ENCODE measurements around the gene SCGB3A1. TPM values are rescaled to one million over a fixed set of nuclear protein-coding genes. Genes with fewer than 3 reads are reported as not detected.

Gene SCGB3A1
- total and polyA plus RNA-seq, 2 of the 4 experiments (the other 2 are of a cell fraction), result not detected

DNA sequence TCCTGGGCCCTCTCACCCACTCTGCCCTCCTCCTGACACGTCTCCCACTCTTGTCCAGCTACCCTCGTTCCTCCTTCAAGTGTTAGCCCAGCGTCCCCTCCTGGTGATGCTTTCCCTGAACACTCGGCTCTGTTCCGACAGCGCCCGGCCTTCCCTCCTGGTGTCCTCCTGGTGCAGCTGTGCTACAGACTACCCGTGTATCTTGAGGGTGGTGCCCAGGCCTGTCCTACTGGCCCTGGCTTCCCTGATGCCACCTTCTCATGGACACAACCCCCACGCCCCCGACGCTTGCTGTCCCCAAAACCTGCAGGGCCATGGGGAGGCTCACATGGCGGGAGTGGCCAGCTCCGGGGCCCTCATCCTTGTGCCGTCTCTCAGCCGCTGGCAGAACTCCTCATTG lies 21.4 kb upstream of the SCGB3A1 start:
- Histone ChIP-seq H3K4me1 (ENCODE audit: control insufficient read depth, insufficient read depth, low read length) (no peaks in the 10 kb centered on the region), H3K4me2 (ENCODE audit: low read depth, low read length) (no peak overlapping the region), H3K79me1 (ENCODE audit: low read depth in 1 of 2, low read length in 2 of 2) (no peaks in the 10 kb centered on the region), H3K27me3 (ENCODE audit: control insufficient read depth, insufficient read depth, low read length) (peaks cover 6% of the 10 kb centered on the region; the same call in 1 of the 2 replicates), H2BK120ac (ENCODE audit: low read depth, low read length) (no peak overlapping the region), H2AK9ac (replicated peaks; ENCODE audit: low read depth, low read length, poor library complexity) (no peak overlapping the region), H3K56ac (ENCODE audit: extremely low read depth, insufficient read depth, low read length) (no peak overlapping the region), H4K8ac (ENCODE audit: low read depth in 2 of 2, low read length in 2 of 2) (no peak overlapping the region), H2BK20ac (ENCODE audit: low read depth, low read length) (no peak overlapping the region), H3K23ac (ENCODE audit: low read depth, low read length) (no peak overlapping the region), H2AFZ (replicated peaks; ENCODE audit: low read length, poor library complexity) (no peak overlapping the region), H3K4me3 (ENCODE audit: insufficient read depth, low read depth, low read length) (no peak overlapping the region), H3K9me1 (ENCODE audit: insufficient read depth, low read length) (no peaks in the 10 kb centered on the region), H3K9ac (ENCODE audit: low read depth, low read length) (no peak overlapping the region), H2BK5ac (ENCODE audit: low read depth, low read length, poor library complexity, severe bottlenecking) (no peak overlapping the region), H3K36me3 (ENCODE audit: control insufficient read depth, insufficient read depth, low read length) (no peaks in the 10 kb centered on the region), H3K9me3 (ENCODE audit: control insufficient read depth, insufficient read depth, low read length) (no peaks in the 10 kb centered on the region), H3K4ac (ENCODE audit: low read depth, low read length) (no peak overlapping the region), H3K27ac (ENCODE audit: insufficient read depth, low read length) (no peak overlapping the region), H4K91ac (ENCODE audit: insufficient read depth, low read depth, low read length) (no peak overlapping the region), H2BK15ac (ENCODE audit: low read depth, low read length) (no peak overlapping the region), H3K18ac (ENCODE audit: low read depth, low read length) (no peak overlapping the region), H2AK5ac (ENCODE audit: low read depth, low read length) (no peak overlapping the region), H4K5ac (ENCODE audit: low read depth, low read length) (no peak overlapping the region), H4K20me1 (ENCODE audit: insufficient read depth, low read length) (no peaks in the 10 kb centered on the region), H3K14ac (replicated peaks; ENCODE audit: low read depth, low read length) (no peak overlapping the region)
- dilution Hi-C loops (cut with HindIII; ENCODE audit: low sequenced_read_pairs, unreplicated experiment), result no loop called here
- intact Hi-C loops (cut with micrococcal nuclease), result no loop called here
- in situ Hi-C loops (cut with MboI; ENCODE audit: low sequenced_read_pairs), result no loop called here
- 67% methylated on average over 7 of the region's 15 CpGs; no CpG with 5 or more reads in 1 of the 2 experiments for WGBS, 2 experiments (ENCODE audit: extremely low coverage in 2 of 2, insufficient read length in 1 of 2)
- DNase-seq, result no peak
- ChIA-PET POLR2A (ENCODE audit: unreplicated experiment) (no interaction called here), CTCF (no interaction called here)
- TF ChIP-seq POLR2A (IDR thresholded peaks at IDR 0.05; ENCODE audit: low read depth, low read length) (no peak), RAD21 (IDR thresholded peaks at IDR 0.05; ENCODE audit: low read length) (no peak), MAZ (IDR thresholded peaks at IDR 0.05; ENCODE audit: borderline replicate concordance, low read depth, low read length) (no peak), CHD1 (IDR thresholded peaks at IDR 0.05; ENCODE audit: low read depth, low read length) (no peak)
- ATAC-seq (ENCODE audit: low read depth), result no peak
- BruUV-seq (replicated peaks), result no TSS peak
